IMR-90 (cell line): ENCODE measurements around the gene PLA2G4E. TPM values are rescaled to one million over a fixed set of nuclear protein-coding genes. Genes with fewer than 3 reads are reported as not detected.

Experiments
- ATAC-seq: fragments of 200-7000 bp; cut with Tn5 transposase; 2 replicates; pipeline ENCODE4 v1.9.1; 2020; ENCODE audit warnings: low read depth, mild to moderate bottlenecking, moderate library complexity
- BruUV-seq: library from RNA; stranded (reverse); fragments of 400-500 nt; replicated peaks from 2 replicates; lab custom pipeline; 2021; lab: Mats Ljungman, UMichigan
- CTCF ChIA-PET: fragments of 300-600 bp; formaldehyde crosslinking; extraction: SDS; loops from one replicate; lab custom pipeline; 2021; ENCODE audit warnings: antibody characterized with exemption; lab: Yijun Ruan, JAX
- POLR2A ChIA-PET: fragments of 300-600 bp; sonication (Branson Sonifier 250); formaldehyde crosslinking; loops from one replicate; lab custom pipeline; 2022; ENCODE audit warnings: antibody characterized with exemption; ENCODE audit not compliant: unreplicated experiment; lab: Charles Lee
- DNase-seq: peaks from one replicate; pipeline ENCODE4 v3.0.0; 2013
- H2AFZ ChIP-seq: replicated peaks from 2 replicates; pipeline ENCODE3; 2013; ENCODE audit warnings: low read length, mild to moderate bottlenecking; ENCODE audit not compliant: poor library complexity
- H2AK5ac ChIP-seq: 2 replicates; pipeline ENCODE4 v1.6.1; 2013; ENCODE audit warnings: low read depth, low read length, inconsistent platforms
- H2AK9ac ChIP-seq: replicated peaks from 2 replicates; pipeline ENCODE3; 2013; ENCODE audit warnings: mild to moderate bottlenecking, low read depth, low read length, moderate library complexity; ENCODE audit not compliant: poor library complexity
- H2BK120ac ChIP-seq: 2 replicates; pipeline ENCODE4 v1.6.1; 2013; ENCODE audit warnings: low read depth, low read length, inconsistent platforms
- H2BK15ac ChIP-seq: 3 replicates; pipeline ENCODE4 v1.6.1; 2013; ENCODE audit warnings: low read depth, low read length, inconsistent platforms
- H2BK20ac ChIP-seq: 2 replicates; pipeline ENCODE4 v1.6.1; 2013; ENCODE audit warnings: low read depth, mild to moderate bottlenecking, inconsistent platforms, low read length, moderate library complexity
- H2BK5ac ChIP-seq: 2 replicates; pipeline ENCODE4 v1.6.1; 2013; ENCODE audit warnings: mild to moderate bottlenecking, low read depth, low read length, inconsistent platforms; ENCODE audit not compliant: poor library complexity, severe bottlenecking
- H3K14ac ChIP-seq: replicated peaks from 2 replicates; pipeline ENCODE4 v1.6.1; 2013; ENCODE audit warnings: low read depth, low read length, inconsistent platforms
- H3K18ac ChIP-seq: 2 replicates; pipeline ENCODE4 v1.6.1; 2013; ENCODE audit warnings: low read depth, low read length, control low read depth
- H3K23ac ChIP-seq: 2 replicates; pipeline ENCODE4 v1.6.1; 2013; ENCODE audit warnings: low read depth, low read length, inconsistent platforms
- H3K27ac ChIP-seq: 2 replicates; pipeline ENCODE4 v1.5.1; 2013; ENCODE audit warnings: mild to moderate bottlenecking, control low read depth, low read length; ENCODE audit not compliant: insufficient read depth
- H3K27me3 ChIP-seq: 2 replicates; pipeline ENCODE4 v1.6.1; 2013; ENCODE audit warnings: low read length; ENCODE audit not compliant: control insufficient read depth, insufficient read depth
- H3K36me3 ChIP-seq: 2 replicates; pipeline ENCODE4 v1.6.1; 2013; ENCODE audit warnings: low read length, mixed read lengths; ENCODE audit not compliant: control insufficient read depth, insufficient read depth
- H3K4ac ChIP-seq: 2 replicates; pipeline ENCODE4 v1.6.1; 2013; ENCODE audit warnings: low read depth, low read length, inconsistent platforms
- H3K4me1 ChIP-seq: 2 replicates; pipeline ENCODE4 v1.6.1; 2013; ENCODE audit warnings: low read length, mixed read lengths; ENCODE audit not compliant: control insufficient read depth, insufficient read depth
- H3K4me2 ChIP-seq: 2 replicates; pipeline ENCODE4 v1.6.1; 2013; ENCODE audit warnings: low read depth, mild to moderate bottlenecking, control low read depth, low read length, moderate library complexity
- H3K4me3 ChIP-seq: 2 replicates; pipeline ENCODE4 v1.5.1; 2013; ENCODE audit warnings: low read depth, mild to moderate bottlenecking, control low read depth, low read length, moderate library complexity; ENCODE audit not compliant: insufficient read depth
- H3K56ac ChIP-seq: 2 replicates; pipeline ENCODE4 v1.6.1; 2013; ENCODE audit warnings: low read length, inconsistent platforms; ENCODE audit not compliant: insufficient read depth; ENCODE audit errors: extremely low read depth
- H3K79me1 ChIP-seq, 2 experiments: 2 replicates each; pipeline ENCODE4 v1.6.1; 2013; ENCODE audit warnings: low read length in 2 of 2, inconsistent platforms in 1 of 2, low read depth in 1 of 2
- H3K9ac ChIP-seq: 2 replicates; pipeline ENCODE4 v1.6.1; 2013; ENCODE audit warnings: low read depth, low read length, control low read depth
- H3K9me1 ChIP-seq: 2 replicates; pipeline ENCODE4 v1.6.1; 2013; ENCODE audit warnings: low read length, inconsistent platforms; ENCODE audit not compliant: insufficient read depth
- H3K9me3 ChIP-seq: 2 replicates; pipeline ENCODE4 v1.6.1; 2013; ENCODE audit warnings: low read length; ENCODE audit not compliant: control insufficient read depth, insufficient read depth
- H4K20me1 ChIP-seq: 2 replicates; pipeline ENCODE4 v1.6.1; 2013; ENCODE audit warnings: low read length, inconsistent platforms; ENCODE audit not compliant: insufficient read depth
- H4K5ac ChIP-seq: 2 replicates; pipeline ENCODE4 v1.6.1; 2013; ENCODE audit warnings: mild to moderate bottlenecking, low read depth, low read length, control low read depth
- H4K8ac ChIP-seq, 2 experiments: 2 replicates each; pipeline ENCODE4 v1.6.1; 2013; ENCODE audit warnings: low read depth in 2 of 2, low read length in 2 of 2, control low read depth in 1 of 2, inconsistent platforms in 1 of 2
- H4K91ac ChIP-seq: 2 replicates; pipeline ENCODE4 v1.6.1; 2013; ENCODE audit warnings: low read depth, low read length, inconsistent platforms; ENCODE audit not compliant: insufficient read depth
- CEBPB ChIP-seq: IDR thresholded peaks from 2 replicates; pipeline ENCODE4 v1.6.1; 2012; ENCODE audit warnings: low read depth, low read length, improper control_type of control experiment
- ELK1 ChIP-seq: fragments of 150-350 bp; IDR thresholded peaks from 2 replicates; pipeline ENCODE4 v1.6.1; 2016; ENCODE audit warnings: low read depth, mild to moderate bottlenecking, low read length, moderate library complexity, borderline replicate concordance
- WGBS, 2 experiments: methylation state at CpG; one replicate each; pipeline versions ENCODE4 v1.1.5 to v1.1.7; 2013; ENCODE audit warnings: missing lambda C conversion rate in 2 of 2; ENCODE audit not compliant: insufficient read length in 1 of 2; ENCODE audit errors: extremely low coverage in 2 of 2; 5-methylcytosine and 5-hydroxymethylcytosine counted together
- dilution Hi-C: fragments of 300-500 bp; cut with HindIII; formaldehyde crosslinking; loops from one replicate; pipeline ENCODE4 v1.14.3; 2018; ENCODE audit warnings: low sequenced_read_pairs; ENCODE audit not compliant: unreplicated experiment
- in situ Hi-C: fragments of 300-500 bp; cut with MboI; formaldehyde crosslinking; loops from 3 replicates; pipeline ENCODE4 v1.14.3; 2019; ENCODE audit warnings: low sequenced_read_pairs, inconsistent platforms, mixed read lengths
- intact Hi-C: fragments of 100-400 bp; cut with micrococcal nuclease; formaldehyde crosslinking; loops from 2 replicates; pipeline ENCODE4 v1.10.0; 2022
- polyA plus RNA-seq, 3 experiments: library from polyadenylated mRNA; depleted of rRNA; stranded (reverse); fragments of >200 nt; gene quantifications; 2 replicates each; pipeline ENCODE4 v1.2.3, GENCODE V29; 2012; ENCODE audit warnings: low replicate concordance in 1 of 3
- total RNA-seq: library from RNA; depleted of rRNA; stranded (reverse); fragments of >200 nt; gene quantifications from 2 replicates; pipeline ENCODE4 v1.2.3, GENCODE V29; 2012

The PLA2G4E gene
- total and polyA plus RNA-seq, 2 of the 4 experiments (the other 2 are of a cell fraction): not detected

DNA sequence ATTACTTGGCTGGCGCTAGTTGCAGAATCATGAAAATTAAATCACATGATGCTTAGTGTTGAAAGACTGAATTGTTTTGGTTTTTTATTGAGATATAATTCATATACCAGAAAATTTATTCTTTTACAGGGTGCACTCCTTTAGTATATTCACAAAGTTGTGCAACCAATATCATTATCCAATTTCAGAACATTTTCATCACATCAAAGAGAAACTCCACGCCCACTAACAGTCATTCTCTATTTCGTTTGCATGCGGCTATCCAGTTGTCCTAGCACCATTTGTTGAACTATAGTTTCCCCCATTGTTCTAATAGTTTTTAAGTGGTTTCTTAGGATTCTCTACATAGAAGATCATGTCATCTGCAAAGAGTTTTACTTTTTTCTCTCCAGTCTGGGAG is 52.1 kb downstream of the PLA2G4E start:
- intact Hi-C loops: no loop called here
- in situ Hi-C loops: no loop called here

More for the DNA sequence above, 52.1 kb downstream of the PLA2G4E start:
- Histone ChIP-seq H3K4ac (no peak overlapping the region), H2AK9ac (no peak overlapping the region), H2BK5ac (no peak overlapping the region), H3K14ac (no peak overlapping the region), H2AFZ (no peak overlapping the region), H3K79me1 (peaks cover 43 to 73% of the 10 kb centered on the region in 2 experiments), H4K91ac (no peak overlapping the region), H2BK120ac (no peak overlapping the region), H3K9me1 (peaks cover 15% of the 10 kb centered on the region), H3K9ac (no peak overlapping the region), H3K4me1 (peaks cover 11% of the 10 kb centered on the region), H3K27ac (no peak overlapping the region), H3K36me3 (no peaks in the 10 kb centered on the region), H4K8ac (no peak overlapping the region), H3K4me3 (no peak overlapping the region), H2AK5ac (no peak overlapping the region), H3K23ac (no peak overlapping the region), H2BK15ac (no peak overlapping the region), H4K20me1 (peaks cover 11% of the 10 kb centered on the region; the same call in 1 of the 2 replicates), H3K9me3 (no peaks in the 10 kb centered on the region), H2BK20ac (no peak overlapping the region), H3K56ac (no peak overlapping the region), H3K27me3 (no peaks in the 10 kb centered on the region), H3K4me2 (no peak overlapping the region), H4K5ac (no peak overlapping the region), H3K18ac (no peak overlapping the region)
- no peak for TF ChIP-seq ELK1
- TF ChIP-seq CEBPB: 0 out of 2 replicates have a peak, but pooled peaks have one; percentile 3
- ChIA-PET POLR2A (no interaction called here), CTCF (no interaction called here)
- ATAC-seq: no peak
- DNase-seq: no peak
- BruUV-seq: no TSS peak
- dilution Hi-C loops: no loop called here
- no CpG with 5 or more reads among the region's 4 CpGs for WGBS, 2 experiments
